GM18511 (cell line): ENCODE measurements around the gene MYO1A.
A peak's percentile ranks its signal among the peaks of the same experiment; 100 is the strongest.
"Not testable (repeated sequence)": the region's sequence is repeated elsewhere in the genome, so short reads cannot be mapped to it uniquely, and the experiment has no call there.

Source experiments
- ATAC-seq: cut with Tn5 transposase; IDR thresholded peaks from one replicate; pipeline ENCODE4 v1.9.1; 2021; ENCODE audit warnings: mild to moderate bottlenecking, moderate library complexity; ENCODE audit not compliant: unreplicated experiment

Gene MYO1A

DNA sequence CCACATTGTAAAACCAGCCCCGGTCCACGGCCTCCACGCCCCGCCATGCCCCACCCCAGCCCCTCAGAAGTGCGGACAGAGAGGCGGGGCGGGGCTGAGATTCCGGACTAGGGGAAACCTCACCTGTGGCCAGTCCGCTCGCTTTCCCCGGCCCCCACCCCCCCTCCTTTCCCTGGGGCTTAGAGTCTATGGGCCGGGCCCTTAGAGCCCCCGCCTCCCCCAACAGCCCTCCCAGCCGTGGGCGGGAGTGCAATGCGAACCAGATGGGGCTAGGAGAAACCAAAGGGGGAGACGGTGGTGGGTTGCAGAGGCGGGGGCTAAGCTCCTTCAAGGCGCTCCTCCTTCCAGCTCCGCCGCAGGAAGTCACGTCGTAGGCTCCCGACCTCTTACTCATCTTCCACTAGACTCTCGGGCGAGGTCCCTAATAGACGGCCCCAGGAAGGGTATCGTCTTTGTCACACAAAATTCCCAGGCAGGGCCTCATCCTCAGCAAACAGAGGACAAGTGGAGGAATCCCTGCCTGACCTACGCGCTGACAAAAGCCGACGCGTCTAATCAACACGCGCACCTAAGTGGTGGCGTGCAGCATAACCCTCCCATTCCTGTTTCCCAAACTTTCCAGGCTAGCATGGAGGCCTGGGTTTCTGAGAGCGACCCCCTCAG, 37.9 kb upstream of the MYO1A start:
- peak; percentile 50 for ATAC-seq

DNA sequence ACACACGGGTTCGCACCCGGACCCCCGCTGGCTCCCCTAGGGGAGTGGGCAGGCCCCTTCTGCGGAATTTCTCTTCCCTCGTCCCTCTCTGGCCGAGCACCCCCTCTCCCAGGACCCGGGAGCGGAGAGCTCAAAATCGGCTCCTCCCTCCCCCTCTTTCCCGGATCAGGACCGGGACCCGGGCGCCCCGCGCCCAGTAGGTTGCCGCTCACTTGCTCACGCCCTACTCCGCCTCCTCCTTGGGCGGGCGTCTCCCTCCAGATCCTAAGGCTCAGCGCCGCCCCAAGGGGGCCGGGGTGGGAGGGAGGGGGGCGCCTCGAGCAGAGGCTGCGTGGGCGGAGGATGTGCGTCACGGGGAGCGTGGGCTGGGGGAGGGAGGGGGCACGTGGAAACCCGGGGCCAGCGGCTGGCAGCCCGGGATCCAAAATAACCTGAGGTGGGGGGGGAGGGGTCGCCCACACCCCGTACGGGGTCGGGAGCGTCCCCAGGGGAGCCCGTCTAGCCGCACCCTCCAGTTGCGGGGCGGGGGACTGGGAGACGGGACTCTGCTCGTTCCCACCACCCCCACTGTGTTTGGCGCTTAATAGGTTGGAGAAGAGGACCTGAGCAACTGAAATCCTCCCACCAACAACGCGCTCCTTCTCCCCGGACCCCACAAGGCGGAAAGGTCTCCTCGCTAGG, 37.2 kb upstream of the MYO1A start:
- peak; percentile 33 for ATAC-seq

DNA sequence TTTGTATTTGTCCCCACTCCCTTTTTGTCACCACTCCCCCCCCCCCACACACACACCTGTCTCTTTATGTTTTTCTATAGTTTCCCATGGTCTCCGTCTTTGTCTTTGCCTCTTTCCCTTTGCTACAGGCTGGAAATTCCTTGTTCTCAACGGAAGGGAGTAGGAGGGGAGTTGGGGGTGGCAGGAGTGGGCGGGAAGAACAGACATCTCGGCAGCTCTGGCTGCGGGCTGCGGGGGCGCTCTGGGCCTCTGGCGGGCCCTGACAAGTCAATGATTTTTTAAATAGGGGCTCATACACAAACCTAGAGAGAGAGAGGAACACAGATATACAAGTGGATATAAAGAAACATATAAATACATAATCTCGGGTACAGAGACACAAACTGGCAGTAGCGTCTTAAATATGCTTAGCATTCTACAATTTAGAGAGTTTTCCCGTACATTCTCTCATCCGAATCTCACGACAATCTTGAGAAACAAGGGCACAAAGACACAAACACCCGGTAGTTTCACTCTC, 36.6 kb upstream of the MYO1A start:
- ATAC-seq, result no peak

DNA sequence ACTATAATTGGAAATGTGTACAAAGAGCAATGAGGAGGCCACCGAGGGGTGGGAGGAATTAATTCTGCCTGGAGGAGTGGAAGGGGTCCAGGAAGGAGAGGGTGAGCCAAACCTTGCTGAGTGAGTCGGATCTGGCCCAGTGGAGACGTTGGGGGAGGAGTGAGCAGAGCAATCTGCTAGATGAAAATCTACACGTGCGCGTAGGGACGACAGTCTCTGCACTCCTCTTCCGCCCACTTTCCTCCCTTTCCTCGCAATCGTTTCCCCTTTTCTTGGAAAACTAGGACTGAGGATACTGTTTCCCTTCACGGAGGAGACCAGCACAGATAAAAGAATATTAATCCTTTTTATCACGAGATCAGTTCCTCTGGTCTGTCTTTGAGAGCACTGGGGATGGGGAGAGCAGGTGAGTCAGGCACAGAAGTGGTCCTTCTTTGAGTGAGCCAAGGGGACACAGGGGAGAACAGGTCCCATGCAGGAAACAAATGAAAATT, 36.1 kb upstream of the MYO1A start:
- ATAC-seq, result no peak

DNA sequence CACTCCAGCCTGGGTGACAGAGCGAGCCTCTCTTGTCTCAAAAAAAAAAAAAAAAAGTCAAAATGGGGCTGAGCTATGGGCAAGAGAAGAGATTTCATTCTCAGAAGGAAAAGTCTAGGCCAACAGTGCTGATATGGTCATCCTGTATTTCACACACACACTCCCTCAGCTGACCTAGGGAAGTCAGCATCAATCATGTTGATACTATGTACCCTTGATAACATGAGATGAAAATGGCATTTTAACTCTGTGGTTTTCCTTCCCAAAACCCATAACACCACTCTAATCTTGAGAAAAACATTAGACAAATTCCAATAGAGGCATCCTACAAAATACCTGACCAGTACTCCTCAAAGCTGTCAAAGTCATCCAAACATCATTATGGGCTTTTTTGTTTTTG, 30.9 kb upstream of the MYO1A start:
- no peak for ATAC-seq

DNA sequence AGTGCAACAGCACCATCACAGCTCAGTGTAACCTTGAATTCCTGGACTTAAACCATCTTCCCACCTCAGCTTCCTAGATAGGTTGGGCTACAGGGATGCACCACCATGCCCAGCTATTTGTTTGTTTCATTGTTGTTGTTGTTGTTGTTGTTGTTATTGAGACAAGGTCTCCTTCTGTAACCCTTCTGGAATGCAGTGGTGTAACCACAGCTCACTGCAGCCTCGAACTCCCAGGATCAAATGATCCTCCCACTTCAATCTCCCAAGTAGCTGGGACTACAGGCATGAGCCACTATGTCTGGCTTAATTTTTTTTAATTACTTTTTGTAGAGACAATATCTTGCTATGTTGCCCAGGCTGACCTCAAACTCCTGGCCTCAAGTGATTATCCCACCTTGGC, 29.9 kb upstream of the MYO1A start:
- no peak for ATAC-seq

DNA sequence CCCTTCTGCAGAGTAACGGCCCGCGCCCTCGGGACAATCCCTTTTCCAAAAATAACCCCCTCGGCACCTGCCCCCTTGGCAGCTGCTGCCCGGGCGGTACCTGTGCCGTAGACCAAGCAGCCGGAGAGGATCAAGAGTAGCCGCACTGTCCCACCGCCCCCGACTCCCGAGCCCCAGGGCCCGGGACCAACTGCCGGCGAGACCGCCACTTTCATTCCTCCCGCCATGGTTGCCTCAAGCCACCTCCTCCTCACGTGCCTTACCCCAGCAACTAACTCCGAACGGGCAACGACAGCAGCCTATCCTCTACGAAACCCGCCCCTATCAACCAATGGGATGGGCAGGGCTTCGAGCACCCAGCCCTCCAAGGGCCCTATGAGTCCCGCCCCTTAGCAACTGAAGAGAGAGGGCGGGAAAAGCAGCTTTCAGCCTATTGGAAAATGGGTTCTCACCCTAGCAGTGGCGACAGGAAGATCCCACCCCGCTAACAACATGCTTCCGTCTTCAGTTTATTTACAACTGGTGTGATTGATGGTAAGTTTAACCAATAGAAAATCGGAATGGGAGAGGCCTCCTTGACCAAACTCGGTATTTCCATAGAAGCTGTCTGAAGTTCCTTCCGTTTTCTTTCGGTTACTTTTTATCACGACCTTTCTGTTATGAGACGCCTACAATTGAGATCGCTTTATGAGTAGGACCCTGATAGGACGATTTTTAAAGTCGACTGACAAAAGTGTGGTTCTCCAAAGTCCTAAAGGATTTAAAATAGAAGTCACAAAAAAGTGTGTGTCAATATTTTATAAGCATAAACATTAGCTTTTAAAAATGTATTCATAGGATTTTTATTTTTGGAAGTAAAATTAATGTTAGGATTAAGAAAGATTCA, 28.8 kb upstream of the MYO1A start, which contains the start of gene NEMP1:
TSS of gene NEMP1 (minus strand) at position 273 of the 886 bp plus-strand sequence. CDS start at position 227, 46 bp downstream.
- peak; percentile 97 for ATAC-seq

DNA sequence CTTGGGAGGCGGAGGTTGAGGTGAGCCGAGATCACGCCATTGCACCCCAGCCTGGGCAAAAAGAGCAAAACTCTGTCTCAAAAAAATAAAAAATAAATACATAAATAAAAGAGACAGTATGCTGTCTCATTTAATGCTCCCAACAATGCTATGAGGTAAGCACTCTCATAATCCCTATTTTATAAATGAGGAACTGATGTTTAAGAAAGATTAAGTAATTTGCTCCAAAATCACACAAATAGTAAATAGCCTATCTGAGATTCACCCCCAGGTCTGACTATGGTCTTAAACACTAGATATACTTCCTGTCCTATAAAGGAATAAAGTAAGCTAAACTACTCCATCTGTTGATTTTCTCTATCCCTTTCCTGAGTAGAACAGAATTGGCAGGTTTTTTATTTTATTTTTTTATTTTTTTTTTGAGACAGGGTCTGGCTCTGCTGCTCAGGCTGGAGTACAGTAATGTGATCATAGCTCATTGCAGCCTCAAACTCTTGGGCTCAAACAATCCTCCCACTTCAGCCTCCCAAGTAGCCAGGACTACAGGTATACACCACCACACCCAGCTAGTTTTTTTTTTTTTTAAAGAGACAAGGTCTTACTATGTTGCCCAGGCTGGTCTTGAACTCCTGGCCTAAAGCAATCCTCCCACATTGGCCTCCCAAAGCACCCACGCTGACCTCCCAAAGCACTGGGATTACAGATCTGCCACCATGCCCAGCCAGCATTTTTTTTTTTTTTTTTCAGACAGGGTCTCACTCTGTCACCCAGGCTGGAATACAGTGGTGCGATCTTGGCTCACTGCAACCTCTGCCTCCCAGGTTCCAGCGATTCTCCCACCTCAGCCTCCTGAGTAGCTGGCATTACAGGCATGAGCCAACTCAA, 23.9 kb upstream of the MYO1A start:
- ATAC-seq, result not testable (repeated sequence)

DNA sequence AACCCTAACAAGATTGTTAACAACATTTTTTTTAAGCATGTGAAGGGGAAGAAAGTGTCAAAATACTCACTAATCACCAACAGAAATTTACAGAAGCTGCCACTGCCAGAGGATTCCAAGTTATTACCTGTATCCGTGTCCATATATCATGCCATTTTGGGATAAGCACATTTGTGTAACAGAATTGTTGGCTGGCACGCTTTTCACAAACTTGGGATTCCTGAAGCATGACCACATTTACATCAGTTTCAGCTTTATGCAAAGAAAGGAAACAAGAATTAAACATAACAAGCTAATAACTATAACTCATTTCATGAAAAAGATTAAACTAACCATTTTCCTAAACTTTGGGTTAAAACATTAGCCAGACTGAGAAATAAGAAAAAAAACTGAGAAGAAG, 22.7 kb upstream of the MYO1A start:
- ATAC-seq, result no peak

DNA sequence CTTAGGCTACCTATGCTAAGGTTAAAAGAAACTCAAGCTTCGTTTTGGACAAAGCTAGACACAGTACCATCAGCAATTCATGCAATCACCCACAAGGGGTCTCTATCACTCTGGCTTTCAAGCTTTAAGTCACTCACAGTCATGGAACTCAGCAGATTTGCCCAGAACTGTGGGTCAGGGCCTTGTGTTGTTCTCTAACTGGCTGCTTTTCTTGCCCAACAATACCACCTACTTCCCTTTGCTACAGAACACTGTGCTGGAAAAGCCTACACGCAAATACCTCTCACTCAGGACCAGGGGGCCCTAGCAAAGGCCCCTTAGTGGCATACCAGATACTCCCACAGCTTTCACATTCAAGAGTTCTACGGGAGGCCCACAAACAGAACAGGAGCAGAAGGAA, 19.6 kb upstream of the MYO1A start:
- peak; percentile 75 for ATAC-seq

DNA sequence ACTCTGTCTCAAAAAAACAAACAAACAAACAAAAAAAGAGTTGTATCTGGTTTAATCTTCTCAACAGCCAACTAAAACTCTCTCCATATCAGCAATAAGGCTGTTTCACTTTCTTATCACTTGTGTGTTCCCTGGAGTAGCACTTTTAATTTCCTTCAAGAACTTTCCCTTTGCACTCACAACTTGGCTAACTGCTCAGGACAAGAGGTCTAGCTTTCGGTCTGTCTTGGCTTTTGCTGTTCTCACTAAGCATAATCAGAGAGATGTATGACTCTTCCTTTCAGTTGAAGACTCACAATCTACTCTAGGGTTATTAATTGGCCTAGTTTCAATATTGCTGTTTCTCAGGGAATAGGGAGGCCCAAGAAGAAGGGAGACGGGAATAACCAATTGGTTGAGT, 16.3 kb upstream of the MYO1A start:
- no peak for ATAC-seq

DNA sequence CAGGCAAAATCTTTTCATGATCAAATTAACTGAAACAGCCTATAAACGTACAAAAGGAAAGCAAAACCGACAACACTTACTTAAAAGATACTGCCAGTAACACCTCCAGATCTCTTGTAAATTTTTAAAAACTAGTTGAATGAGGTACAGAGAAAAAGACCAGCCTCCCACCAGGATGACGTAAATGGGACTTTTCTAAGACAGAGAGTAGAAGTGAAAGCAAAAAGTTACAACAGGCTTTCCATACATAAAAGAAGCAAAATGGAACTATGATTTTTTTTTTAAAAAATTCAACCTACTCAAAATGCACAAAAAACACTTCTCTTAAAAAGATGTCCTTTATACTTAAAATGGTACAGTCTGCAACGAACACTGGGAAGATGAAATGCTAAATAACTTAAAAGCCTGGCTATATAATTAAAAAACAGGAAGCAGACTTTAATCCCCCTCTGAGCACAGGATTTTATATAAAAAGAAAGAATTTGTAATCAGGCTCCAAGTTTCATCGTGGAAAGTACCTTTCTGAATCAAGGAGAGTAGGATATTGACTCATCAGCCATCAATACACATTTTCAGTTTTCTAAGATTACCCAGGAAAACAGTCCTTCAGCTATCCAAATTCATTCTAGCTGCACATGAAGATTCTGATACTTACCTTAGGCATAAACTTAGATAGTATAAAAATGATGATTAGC, 14.2 kb upstream of the MYO1A start:
- ATAC-seq, result peak; percentile 85

DNA sequence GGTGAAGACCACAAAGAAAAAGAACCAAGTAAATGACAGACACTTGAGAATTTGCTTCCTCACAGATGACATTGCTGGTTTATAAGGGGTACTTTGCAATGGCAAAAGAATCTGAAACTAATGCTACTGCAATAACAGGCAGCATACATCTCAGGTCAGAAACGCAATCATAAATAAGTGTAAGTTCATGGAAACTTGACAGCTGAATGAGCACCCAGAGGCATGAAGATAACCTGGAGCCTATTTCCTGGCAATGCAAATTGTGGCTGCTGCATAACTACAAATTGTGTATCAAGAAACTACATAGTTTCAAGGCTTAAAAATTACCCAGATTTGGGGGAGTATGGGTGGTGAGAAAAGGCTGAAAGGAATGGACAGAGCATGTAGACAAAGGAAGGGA, 8.5 kb upstream of the MYO1A start:
- no peak for ATAC-seq

DNA sequence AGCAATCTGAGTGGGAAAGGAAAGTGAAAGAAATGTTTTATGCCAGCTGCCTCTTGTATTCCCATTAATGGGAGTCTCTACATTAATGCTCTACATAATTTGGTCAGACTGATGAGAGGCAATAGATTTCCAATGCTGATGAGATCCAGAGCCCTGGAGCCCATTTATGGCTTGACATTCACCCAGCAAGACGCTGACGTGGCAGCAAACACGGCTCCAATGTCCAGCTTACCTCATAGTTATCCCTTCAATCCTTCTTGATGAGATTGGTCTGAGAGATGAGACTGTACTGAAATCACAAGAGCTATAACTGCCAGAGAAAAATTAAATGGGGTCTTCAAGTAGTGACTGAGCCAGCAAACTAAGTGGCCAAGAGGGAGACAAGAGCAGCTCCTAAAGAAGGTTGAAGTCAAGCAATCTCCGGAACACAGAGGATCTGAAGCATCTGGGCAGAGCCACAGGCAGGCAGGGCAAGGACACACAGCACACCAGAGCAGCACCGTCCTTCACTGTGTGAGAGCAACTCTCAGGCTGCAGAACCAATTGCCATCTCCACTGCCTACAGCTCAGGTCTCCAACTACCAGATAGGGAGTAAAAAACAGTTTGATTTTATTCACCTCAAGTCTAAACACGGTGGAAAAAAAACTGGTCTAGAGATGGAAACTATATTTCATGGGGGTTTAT, 7.3 kb upstream of the MYO1A start:
- ATAC-seq, result no peak

DNA sequence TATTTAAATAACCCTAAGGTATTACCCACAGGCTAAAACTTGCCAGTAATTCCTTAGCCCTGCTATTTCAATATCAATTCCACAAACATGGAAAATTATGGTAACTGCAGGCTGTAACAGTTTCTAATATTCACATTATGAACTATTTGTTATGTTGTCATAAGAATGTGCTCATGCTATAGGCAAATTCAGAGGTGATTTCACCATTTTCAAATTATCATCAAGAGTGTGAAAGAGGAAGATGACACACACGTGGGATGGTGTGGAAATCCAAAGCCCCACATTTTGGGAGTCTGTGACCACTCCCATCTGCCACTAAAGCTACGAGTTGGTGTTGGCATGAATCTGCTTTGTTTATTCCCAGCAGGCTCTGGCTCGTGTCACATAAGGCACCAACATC, 5.9 kb upstream of the MYO1A start:
- no peak for ATAC-seq

DNA sequence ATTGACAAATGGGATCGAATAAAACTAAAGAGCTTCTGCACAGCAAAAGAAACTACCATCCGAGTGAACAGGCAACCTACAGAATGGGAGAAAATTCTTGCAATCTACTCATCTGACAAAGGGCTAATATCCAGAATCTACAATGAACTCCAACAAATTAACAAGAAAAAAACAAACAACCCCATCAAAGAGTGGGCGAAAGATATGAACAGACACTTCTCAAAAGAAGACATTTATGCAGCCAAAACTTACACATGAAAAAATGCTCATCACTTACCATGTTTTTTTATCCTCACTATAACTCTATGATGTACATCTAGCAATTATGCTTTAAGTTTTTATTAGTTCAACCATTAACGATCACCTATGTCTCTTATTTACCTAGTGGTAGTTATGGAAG, 4.0 kb upstream of the MYO1A start:
- not testable (repeated sequence) for ATAC-seq

DNA sequence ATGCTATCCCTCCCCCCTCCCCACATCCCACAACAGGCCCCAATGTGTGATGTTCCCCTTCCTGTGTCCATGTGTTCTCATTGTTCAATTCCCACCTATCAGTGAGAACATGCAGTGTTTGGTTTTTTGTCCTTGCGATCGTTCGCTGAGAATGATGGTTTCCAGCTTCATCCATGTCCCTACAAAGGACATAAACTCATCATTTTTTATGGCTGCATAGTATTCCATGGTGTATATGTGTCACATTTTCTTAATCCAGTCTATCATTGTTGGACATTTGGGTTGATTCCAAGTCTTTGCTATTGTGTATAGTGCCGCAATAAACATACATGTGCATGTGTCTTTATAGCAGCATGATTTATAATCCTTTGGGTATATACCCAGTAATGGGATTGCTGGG, 3.2 kb upstream of the MYO1A start:
- not testable (repeated sequence) for ATAC-seq

DNA sequence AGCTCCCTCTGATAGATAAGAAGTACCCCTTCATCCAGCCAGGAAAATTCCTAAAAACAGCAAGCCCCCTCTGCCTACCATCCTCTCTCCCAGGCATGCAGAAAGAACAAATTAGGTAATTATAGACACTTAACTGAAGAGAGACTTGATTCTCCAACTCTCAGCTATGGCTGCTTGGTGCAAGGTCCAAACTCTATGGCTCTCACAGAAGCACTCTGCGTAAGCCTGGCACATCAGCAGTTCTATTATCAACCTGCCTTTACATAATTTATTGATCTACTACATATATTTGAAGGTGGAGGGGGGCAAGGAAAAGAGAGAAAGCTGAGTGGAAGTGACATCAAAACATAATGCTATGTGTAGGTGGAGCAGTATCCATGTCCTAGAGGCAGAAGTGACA, 1.1 kb upstream of the MYO1A start:
- no peak for ATAC-seq

DNA sequence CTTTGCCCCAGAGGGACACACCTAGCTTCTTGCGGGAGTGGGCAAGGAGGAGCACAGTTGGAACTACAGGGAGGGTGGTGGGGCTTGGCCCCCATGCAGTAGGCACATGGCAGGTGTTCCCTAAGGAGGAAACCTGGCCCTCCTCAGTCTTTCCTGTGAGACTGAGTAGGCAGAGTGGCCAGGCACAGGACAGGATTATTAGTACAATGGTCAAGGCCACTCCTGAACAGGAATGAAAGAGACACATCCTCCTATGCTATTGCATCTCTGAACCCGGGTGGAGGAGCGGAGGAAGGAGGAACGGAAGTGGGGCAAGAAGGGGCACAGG, 846 bp downstream of the MYO1A start:
- ATAC-seq, result no peak
